ENCODE measurements around the gene LIPM. TPM values are rescaled to one million over a fixed set of nuclear protein-coding genes. Genes with fewer than 3 reads are reported as not detected.

LIPM gene
- total RNA-seq, 4 donors from 2014 or later, result 16.7 to 34.9 (median 29.4) TPM

GRCh38 chr10:88853155-88853881 lies 50.8 kb downstream of the LIPM start:
- Histone ChIP-seq H3K27me3 (no peaks in the 10 kb centered on the region), H3K27ac (peak overlapping the region; percentile 42), H3K4me3 (no peak overlapping the region), H3K36me3 (no peaks in the 10 kb centered on the region), H3K9me3 (no peaks in the 10 kb centered on the region), H3K4me1 (peaks cover 48% of the 10 kb centered on the region)
- 73% methylated on average over 4 of the region's 4 CpGs for WGBS
- no peak for DNase-seq (ENCODE audit: low spot score in 2 of 2)
- TF ChIP-seq POLR2A (IDR thresholded peaks at IDR 0.05) (no peak), EP300 (IDR thresholded peaks at IDR 0.05) (no peak), POLR2AphosphoS5 (IDR thresholded peaks at IDR 0.05) (no peak), CTCF (IDR thresholded peaks at IDR 0.05) (no peak)

DNA sequence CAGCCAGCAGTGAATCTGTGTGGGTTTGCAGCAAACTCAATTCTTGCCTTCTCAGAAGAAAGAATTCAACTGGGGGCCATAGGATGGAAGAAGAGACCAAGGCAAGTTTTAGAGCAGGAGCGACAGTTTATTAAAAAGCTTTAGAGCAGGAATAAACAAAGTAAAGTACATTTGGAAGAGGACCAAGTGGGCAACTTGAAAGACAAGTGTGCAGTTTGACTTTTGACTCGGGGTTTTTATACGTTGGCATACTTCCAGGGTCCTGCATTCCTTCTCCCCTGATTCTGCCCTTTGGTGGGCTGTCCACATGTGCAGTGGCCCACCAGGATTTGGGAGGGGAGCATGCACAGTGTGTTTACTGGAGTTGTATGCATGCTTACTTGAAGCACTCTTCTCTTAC lies 52.2 kb downstream of the LIPM start:
- H3K36me3 ChIP-seq, result no peaks in the 10 kb centered on the region
- no peaks in the 10 kb centered on the region for H3K27me3 ChIP-seq
- 61% methylated on average over 3 of the region's 3 CpGs for WGBS
- no peak overlapping the region for H3K4me3 ChIP-seq
- TF ChIP-seq CTCF (IDR thresholded peaks at IDR 0.05), result no peak
- no peak for TF ChIP-seq EP300 (IDR thresholded peaks at IDR 0.05)
- no peak for TF ChIP-seq POLR2AphosphoS5 (IDR thresholded peaks at IDR 0.05)
- no peak for TF ChIP-seq POLR2A (IDR thresholded peaks at IDR 0.05)
- DNase-seq (ENCODE audit: low spot score in 2 of 2), result no peak
- H3K4me1 ChIP-seq, result peaks cover 36% of the 10 kb centered on the region
- H3K27ac ChIP-seq, result no peak overlapping the region
- H3K9me3 ChIP-seq, result no peaks in the 10 kb centered on the region

DNA sequence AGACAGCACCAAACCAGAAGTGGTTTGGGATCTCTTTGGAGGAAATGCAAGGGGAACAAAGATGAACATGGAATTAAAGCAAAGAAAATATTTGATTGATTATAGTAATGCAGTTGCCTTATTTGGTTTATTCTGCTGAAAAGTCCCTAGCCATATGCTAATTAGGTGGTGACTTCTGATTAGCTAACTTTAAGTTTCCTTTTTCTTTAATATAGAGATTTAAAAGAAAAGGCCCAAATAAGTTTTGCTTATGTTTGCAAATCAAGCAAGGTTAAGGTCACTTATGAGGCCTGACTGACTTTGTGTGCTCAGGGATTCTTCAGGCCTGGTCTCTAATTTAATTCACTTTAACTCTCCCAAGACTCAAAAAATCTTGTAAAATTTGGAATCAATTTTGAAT lies 55.3 kb downstream of the LIPM start:
- no peaks in the 10 kb centered on the region for H3K36me3 ChIP-seq
- no peaks in the 10 kb centered on the region for H3K27me3 ChIP-seq
- no peak for TF ChIP-seq CTCF (IDR thresholded peaks at IDR 0.05)
- no peak for TF ChIP-seq EP300 (IDR thresholded peaks at IDR 0.05)
- no peak for TF ChIP-seq POLR2AphosphoS5 (IDR thresholded peaks at IDR 0.05)
- TF ChIP-seq POLR2A (IDR thresholded peaks at IDR 0.05), result no peak
- H3K4me1 ChIP-seq, result peaks cover 19% of the 10 kb centered on the region
- no peak for DNase-seq (ENCODE audit: low spot score in 2 of 2)
- no peak overlapping the region for H3K27ac ChIP-seq
- H3K4me3 ChIP-seq, result no peak overlapping the region
- H3K9me3 ChIP-seq, result no peaks in the 10 kb centered on the region

- H3K9me3 ChIP-seq, result no peaks in the 10 kb centered on the region
- no peak overlapping the region for H3K4me3 ChIP-seq
- DNase-seq (ENCODE audit: low spot score in 2 of 2), result no peak
- H3K4me1 ChIP-seq, result peaks cover 15% of the 10 kb centered on the region
- 51% methylated on average over 2 of the region's 2 CpGs for WGBS
- no peak overlapping the region for H3K27ac ChIP-seq
- TF ChIP-seq POLR2A (IDR thresholded peaks at IDR 0.05), result no peak
- no peak for TF ChIP-seq POLR2AphosphoS5 (IDR thresholded peaks at IDR 0.05)
- no peak for TF ChIP-seq CTCF (IDR thresholded peaks at IDR 0.05)
- no peak for TF ChIP-seq EP300 (IDR thresholded peaks at IDR 0.05)
- H3K36me3 ChIP-seq, result no peaks in the 10 kb centered on the region
- no peaks in the 10 kb centered on the region for H3K27me3 ChIP-seq
These were observed 56.0 kb downstream of the LIPM start for GRCh38 chr10:88858491-88858890.

GRCh38 chr10:88861036-88861435 lies 58.5 kb downstream of the LIPM start:
- no peaks in the 10 kb centered on the region for H3K27me3 ChIP-seq
- H3K27ac ChIP-seq, result no peak overlapping the region
- H3K4me3 ChIP-seq, result no peak overlapping the region
- no peaks in the 10 kb centered on the region for H3K9me3 ChIP-seq
- H3K4me1 ChIP-seq, result peaks cover 10% of the 10 kb centered on the region
- H3K36me3 ChIP-seq, result no peaks in the 10 kb centered on the region
- no peak for DNase-seq (ENCODE audit: low spot score in 2 of 2)
- TF ChIP-seq EP300 (IDR thresholded peaks at IDR 0.05), result no peak
- TF ChIP-seq POLR2AphosphoS5 (IDR thresholded peaks at IDR 0.05), result no peak
- 0% methylated on average over 1 of the region's 1 CpG for WGBS

Measured in suprapubic skin (tissue), 4 donors.